ENCODE results near the gene STYXL2.

GRCh38 chr1:167082511-167083027, 11.3 kb upstream of the STYXL2 start:
- TF ChIP-seq CTCF (IDR thresholded peaks at IDR 0.05; ENCODE audit: low read length) (no peak), EZH2phosphoT487 (IDR thresholded peaks at IDR 0.05; ENCODE audit: low read length) (no peak), EZH2 (optimal IDR thresholded peaks at IDR 0.05; ENCODE audit: low read depth, low read length) (no peak)

Data from MM.1S (cell line).